CD4-positive, alpha-beta T cell (primary cell): ENCODE results near the gene RNF41. TPM values are rescaled to one million over a fixed set of nuclear protein-coding genes. Genes with fewer than 3 reads are reported as not detected.

Experiments used
- ATAC-seq: fragments of 200-7000 bp; cut with Tn5 transposase; one replicate; pipeline ENCODE4 v1.10.0; 2022; ENCODE audit warnings: mild to moderate bottlenecking; ENCODE audit not compliant: poor library complexity
- CTCF ChIA-PET: fragments of 350-600 bp; sonication (Branson Sonifier 250); formaldehyde crosslinking; loops from one replicate; lab custom pipeline; 2021; ENCODE audit warnings: antibody characterized with exemption, inconsistent platforms; lab: Charles Lee
- POLR2A ChIA-PET: fragments of 350-600 bp; sonication (Branson Sonifier 250); formaldehyde crosslinking; loops from one replicate; lab custom pipeline; 2021; ENCODE audit warnings: antibody characterized with exemption, inconsistent platforms; lab: Charles Lee
- DNase-seq, 14 experiments: peaks; one replicate each; pipeline ENCODE4 v3.0.0-alpha.2; 2013 to 2020; ENCODE audit warnings: mixed read lengths in 2 of 14
- H3K27ac ChIP-seq, 2 donors: one replicate each; pipeline versions ENCODE4 v1.5.1 to v1.7.0; 2013; ENCODE audit warnings: low read length in 2 of 2, low read depth in 1 of 2, mild to moderate bottlenecking in 1 of 2
- H3K27me3 ChIP-seq, 2 experiments: 1 replicate in 1 of 2; 2 replicates in 1 of 2; pipeline versions ENCODE4 v1.6.1 to v1.7.0; 2013; ENCODE audit warnings: low read length in 2 of 2, control low read depth in 1 of 2, mild to moderate bottlenecking in 1 of 2, moderate library complexity in 1 of 2; ENCODE audit not compliant: insufficient read depth in 2 of 2, control insufficient read depth in 1 of 2
- H3K36me3 ChIP-seq: one replicate; pipeline ENCODE4 v1.6.1; 2013; ENCODE audit warnings: low read length, control low read depth; ENCODE audit not compliant: insufficient read depth
- H3K4me1 ChIP-seq: one replicate; pipeline ENCODE4 v1.6.1; 2013; ENCODE audit warnings: low read length, control low read depth; ENCODE audit not compliant: insufficient read depth
- H3K4me3 ChIP-seq: one replicate; pipeline ENCODE4 v1.5.1; 2013; ENCODE audit warnings: mild to moderate bottlenecking, low read length, moderate library complexity
- H3K9me3 ChIP-seq, 2 experiments: 1 replicate in 1 of 2; 2 replicates in 1 of 2; pipeline versions ENCODE4 v1.6.1 to v1.7.0; 2013; ENCODE audit warnings: low read length in 2 of 2, mild to moderate bottlenecking in 2 of 2, control low read depth in 1 of 2, moderate library complexity in 1 of 2; ENCODE audit not compliant: control insufficient read depth in 1 of 2, insufficient read depth in 1 of 2
- H3K27ac Mint-ChIP-seq: one replicate; pipeline ENCODE4 v1.8.0; 2020; ENCODE audit warnings: mixed read lengths
- H3K27me3 Mint-ChIP-seq: one replicate; pipeline ENCODE4 v1.8.0; 2021; ENCODE audit warnings: mixed read lengths
- H3K36me3 Mint-ChIP-seq: one replicate; pipeline ENCODE4 v1.8.0; 2021; ENCODE audit warnings: low read depth, mixed read lengths
- H3K4me1 Mint-ChIP-seq: one replicate; pipeline ENCODE4 v1.8.0; 2021; ENCODE audit warnings: low read depth, mixed read lengths
- H3K4me3 Mint-ChIP-seq: one replicate; pipeline ENCODE4 v1.8.0; 2020; ENCODE audit warnings: mild to moderate bottlenecking, mixed read lengths
- H3K9me3 Mint-ChIP-seq: one replicate; pipeline ENCODE4 v1.8.0; 2020; ENCODE audit warnings: mixed read lengths
- intact Hi-C, 2 experiments: fragments of 100-400 bp; cut with DNase I in 1 of 2; cut with micrococcal nuclease in 1 of 2; formaldehyde crosslinking; loops; one replicate each; pipeline versions ENCODE4 v1.15.1 to v1.9.0; 2023 to 2025; cut with DNase I, micrococcal nuclease
- total RNA-seq, 174 experiments: library from RNA in 2 of 174; stranded (reverse) in 2 of 174; gene quantifications; one replicate each; pipeline ENCODE4 v1.2.3 and lab custom pipeline; 2021 to 2026
- TF ChIP-seq, protein P1 (sequence below): fragments of 200-600 bp; IDR thresholded peaks from one replicate; pipeline ENCODE4 v1.8.0; 2022; ENCODE audit warnings: antibody characterized with exemption, mild to moderate bottlenecking

Gene RNF41
- total RNA-seq, 2 experiments from 2014 or later = 28.0 to 32.4 TPM

DNA sequence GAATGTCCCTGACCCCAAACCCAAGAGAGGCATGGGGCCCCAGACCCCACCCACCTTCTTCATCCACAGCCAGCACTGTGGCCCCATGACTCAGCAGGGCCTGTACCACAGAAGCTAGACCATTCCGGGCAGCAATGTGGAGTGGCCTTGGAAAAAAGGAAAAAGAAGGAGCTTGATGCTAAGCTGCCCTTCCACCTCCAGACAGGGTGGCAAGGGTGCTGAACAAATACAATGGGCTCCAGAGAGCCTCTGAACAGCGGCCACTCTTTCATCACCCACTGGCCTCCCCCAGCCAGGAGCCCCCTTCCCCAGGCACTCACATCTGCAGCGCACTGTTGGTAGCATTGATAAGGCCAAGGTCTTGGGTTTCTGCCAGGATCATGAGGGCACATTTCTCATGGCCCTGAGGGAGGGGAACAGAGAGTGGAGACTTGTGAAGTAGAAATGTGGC, 22.0 kb upstream of the RNF41 start:
- CTCF ChIA-PET = no interaction called here

DNA sequence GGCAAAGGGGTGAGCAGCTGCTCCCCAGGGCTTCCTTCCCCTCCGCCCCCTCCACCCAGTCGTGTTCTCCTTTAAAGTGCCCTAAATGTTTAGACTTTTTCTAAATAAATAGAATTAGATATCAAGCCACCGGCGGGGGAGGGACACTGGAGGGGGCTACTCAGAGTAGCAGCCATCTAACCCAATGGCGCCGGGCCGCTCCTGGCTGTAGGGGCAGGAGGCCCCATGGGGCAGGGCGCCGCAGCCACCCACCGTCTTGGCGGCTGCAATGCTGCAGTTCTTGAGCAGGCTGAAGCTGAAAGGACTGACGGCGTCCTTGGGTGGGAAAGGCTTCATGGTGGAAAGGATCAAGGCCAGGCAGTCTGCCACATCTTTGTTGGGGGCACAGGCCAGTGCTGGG, 21.3 kb upstream of the RNF41 start:
- TF ChIP-seq, protein P1, sequence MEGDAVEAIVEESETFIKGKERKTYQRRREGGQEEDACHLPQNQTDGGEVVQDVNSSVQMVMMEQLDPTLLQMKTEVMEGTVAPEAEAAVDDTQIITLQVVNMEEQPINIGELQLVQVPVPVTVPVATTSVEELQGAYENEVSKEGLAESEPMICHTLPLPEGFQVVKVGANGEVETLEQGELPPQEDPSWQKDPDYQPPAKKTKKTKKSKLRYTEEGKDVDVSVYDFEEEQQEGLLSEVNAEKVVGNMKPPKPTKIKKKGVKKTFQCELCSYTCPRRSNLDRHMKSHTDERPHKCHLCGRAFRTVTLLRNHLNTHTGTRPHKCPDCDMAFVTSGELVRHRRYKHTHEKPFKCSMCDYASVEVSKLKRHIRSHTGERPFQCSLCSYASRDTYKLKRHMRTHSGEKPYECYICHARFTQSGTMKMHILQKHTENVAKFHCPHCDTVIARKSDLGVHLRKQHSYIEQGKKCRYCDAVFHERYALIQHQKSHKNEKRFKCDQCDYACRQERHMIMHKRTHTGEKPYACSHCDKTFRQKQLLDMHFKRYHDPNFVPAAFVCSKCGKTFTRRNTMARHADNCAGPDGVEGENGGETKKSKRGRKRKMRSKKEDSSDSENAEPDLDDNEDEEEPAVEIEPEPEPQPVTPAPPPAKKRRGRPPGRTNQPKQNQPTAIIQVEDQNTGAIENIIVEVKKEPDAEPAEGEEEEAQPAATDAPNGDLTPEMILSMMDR = no peak
- intact Hi-C loops = no loop called here
- H3K9me3 Mint-ChIP-seq = no peaks in the 10 kb centered on the region
- H3K4me3 Mint-ChIP-seq = no peak overlapping the region
- Histone ChIP-seq H3K27ac (no peak overlapping the region), H3K9me3 (no peaks in the 10 kb centered on the region), H3K4me3 (no peak overlapping the region), H3K36me3 (peaks cover 71% of the 10 kb centered on the region), H3K27me3 (no peaks in the 10 kb centered on the region), H3K4me1 (no peaks in the 10 kb centered on the region)
- peaks cover 80% of the 10 kb centered on the region for H3K36me3 Mint-ChIP-seq
- no peaks in the 10 kb centered on the region for H3K27me3 Mint-ChIP-seq
- ATAC-seq = no peak
- no peaks in the 10 kb centered on the region for H3K4me1 Mint-ChIP-seq
- POLR2A ChIA-PET = no interaction called here
- CTCF ChIA-PET = no interaction called here
- DNase-seq = no peak
- H3K27ac Mint-ChIP-seq = no peak overlapping the region

More for the DNA sequence above, 22.0 kb upstream of the RNF41 start:
- Histone ChIP-seq H3K9me3 (no peaks in the 10 kb centered on the region), H3K4me3 (no peak overlapping the region), H3K36me3 (peaks cover 78% of the 10 kb centered on the region), H3K27ac (no peak overlapping the region), H3K4me1 (no peaks in the 10 kb centered on the region), H3K27me3 (no peaks in the 10 kb centered on the region)
- TF ChIP-seq, protein P1 = no peak
- H3K4me1 Mint-ChIP-seq = no peaks in the 10 kb centered on the region
- ATAC-seq = no peak
- no peaks in the 10 kb centered on the region for H3K27me3 Mint-ChIP-seq
- H3K9me3 Mint-ChIP-seq = no peaks in the 10 kb centered on the region
- no peak overlapping the region for H3K4me3 Mint-ChIP-seq
- POLR2A ChIA-PET = no interaction called here
- H3K36me3 Mint-ChIP-seq = peaks cover 87% of the 10 kb centered on the region
- DNase-seq = no peak
- H3K27ac Mint-ChIP-seq = no peak overlapping the region
- intact Hi-C loops = no loop called here

DNA sequence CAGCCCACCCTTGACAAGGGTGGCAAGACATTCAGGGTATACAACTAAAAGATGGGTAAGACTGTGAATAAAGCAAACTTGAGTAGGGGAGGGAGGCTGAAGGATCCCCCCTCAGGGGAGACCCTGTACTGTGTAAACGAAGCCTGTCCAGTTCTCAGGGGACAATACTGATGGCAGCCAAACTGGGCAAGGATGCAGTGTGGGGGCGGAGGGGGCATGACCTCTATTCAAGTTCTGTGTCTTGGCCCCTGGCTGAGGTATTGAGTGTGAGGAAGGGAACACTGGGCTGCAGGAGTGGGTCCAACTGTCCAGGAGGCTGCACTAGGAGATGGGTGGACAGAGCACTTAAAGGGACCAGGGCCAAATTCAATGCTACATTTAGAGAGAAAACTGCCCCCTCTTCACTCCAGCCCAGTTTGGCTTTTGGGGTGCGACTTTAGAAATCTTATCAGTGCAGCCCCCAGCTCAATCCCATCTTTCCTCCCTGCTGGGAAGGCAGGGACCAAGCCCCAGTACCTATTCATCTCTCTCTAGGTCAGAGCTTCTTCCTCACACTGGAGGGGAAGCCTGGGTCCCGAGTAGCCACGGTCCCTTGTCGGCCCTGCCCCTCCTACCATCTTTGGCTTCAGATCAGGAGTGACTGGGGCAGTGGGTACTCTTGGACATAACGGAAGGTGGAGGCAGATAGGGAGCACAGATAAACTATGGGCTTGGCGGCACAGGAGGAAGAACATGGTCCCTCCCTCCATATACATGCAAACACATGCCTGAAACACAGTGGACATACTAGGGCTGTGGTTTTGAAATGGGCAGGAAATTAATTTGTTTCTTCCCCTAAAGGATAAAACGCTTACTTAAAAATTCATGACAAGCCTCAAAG, 19.9 kb upstream of the RNF41 start:
- Histone ChIP-seq H3K4me3 (no peak overlapping the region), H3K27ac (no peak overlapping the region), H3K36me3 (peaks cover 60% of the 10 kb centered on the region), H3K4me1 (no peaks in the 10 kb centered on the region), H3K27me3 (no peaks in the 10 kb centered on the region), H3K9me3 (no peaks in the 10 kb centered on the region)
- ChIA-PET POLR2A (no interaction called here), CTCF (no interaction called here)
- Mint-ChIP-seq H3K4me3 (no peak overlapping the region), H3K27ac (no peak overlapping the region), H3K36me3 (peaks cover 68% of the 10 kb centered on the region), H3K27me3 (no peaks in the 10 kb centered on the region), H3K4me1 (no peaks in the 10 kb centered on the region), H3K9me3 (no peaks in the 10 kb centered on the region)
- intact Hi-C loops = no loop called here
- TF ChIP-seq, protein P1 = no peak
- DNase-seq = no peak
- ATAC-seq = no peak
